GM19372 (cell line): ENCODE measurements around the gene SLC25A20.
A peak's percentile ranks its signal among the peaks of the same experiment; 100 is the strongest.
"Not testable (repeated sequence)": the region's sequence is repeated elsewhere in the genome, so short reads cannot be mapped to it uniquely, and the experiment has no call there.

Experiments
- ATAC-seq: cut with Tn5 transposase; IDR thresholded peaks from one replicate; pipeline ENCODE4 v1.9.1; 2021; ENCODE audit warnings: mild to moderate bottlenecking, low read depth, moderate library complexity; ENCODE audit not compliant: unreplicated experiment

Gene SLC25A20

DNA sequence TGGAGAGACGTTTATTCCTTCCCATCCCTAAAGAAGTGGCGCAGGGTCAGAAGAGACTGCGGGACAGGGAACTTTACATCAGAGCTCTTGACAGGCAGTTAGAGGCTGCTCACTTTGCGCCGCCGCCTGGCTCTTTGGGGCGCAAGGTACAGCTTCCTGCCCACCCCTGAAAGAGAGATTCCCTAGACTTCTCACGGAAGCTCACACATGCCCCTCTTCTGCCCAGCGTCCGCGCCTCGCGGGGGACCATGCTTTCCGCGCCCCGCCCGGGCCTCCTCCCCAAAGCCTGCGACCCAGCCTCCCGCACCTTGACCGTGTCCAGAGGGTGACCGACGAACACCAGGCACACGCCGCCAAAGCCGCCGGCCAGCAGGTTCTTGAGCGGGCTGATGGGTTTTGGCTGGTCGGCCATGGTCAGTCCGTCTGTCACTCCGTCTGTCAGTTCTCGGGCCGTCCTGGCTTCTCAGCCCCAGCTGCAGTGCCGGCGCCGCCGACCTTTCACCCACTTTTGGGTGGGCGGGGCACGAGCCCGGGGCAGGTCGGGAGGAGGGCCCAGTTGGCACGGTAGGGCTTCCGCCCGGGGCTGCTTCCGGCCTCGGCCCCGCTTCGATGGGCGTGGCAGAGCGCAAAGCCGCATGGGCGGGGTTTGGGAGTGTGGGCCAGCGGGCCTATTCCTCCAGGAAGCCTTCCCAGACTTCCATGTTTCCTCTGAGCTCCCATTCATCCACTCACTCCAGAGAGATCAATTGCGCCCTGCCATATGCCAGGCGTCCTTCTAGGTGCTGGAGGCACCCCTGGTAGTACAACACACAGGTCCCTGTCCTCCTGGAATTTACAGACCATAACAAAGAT lies at the start of gene SLC25A20:
Gene SLC25A20 (minus strand): TSS at position 500 of the 852 bp plus-strand sequence. CDS start 88 bp downstream, at position 412.
- peak; percentile 88 for ATAC-seq

DNA sequence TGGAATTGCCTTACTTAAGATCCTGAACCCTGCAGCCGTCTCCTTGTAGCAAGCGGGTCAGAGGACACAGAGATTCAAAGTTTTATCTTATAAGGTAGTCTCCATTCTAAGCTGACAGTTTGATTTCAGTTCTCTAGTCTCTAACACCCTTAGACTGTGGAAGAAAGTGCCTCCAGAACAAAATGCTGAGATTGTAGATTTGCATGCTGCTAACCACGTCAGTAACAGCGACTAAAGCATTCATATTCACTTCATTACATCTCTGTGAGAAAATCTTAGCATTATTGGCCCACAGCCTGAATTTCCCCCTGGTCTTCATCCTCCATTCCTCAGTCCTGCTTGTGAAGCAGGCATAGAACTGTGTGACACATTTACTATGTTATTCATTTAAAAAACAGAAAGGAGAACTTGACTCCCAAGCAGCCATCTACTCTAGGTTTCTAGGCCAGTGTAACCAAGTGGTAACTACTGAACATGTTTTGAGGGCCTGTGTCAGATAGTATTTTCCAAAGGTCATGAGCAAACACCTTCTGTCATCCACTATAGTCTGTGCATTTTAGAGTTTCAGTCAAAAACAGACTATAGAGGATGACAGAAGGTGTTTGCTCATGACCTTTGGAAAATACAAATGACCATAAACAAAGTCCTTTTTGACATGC lies 47.3 kb upstream of the SLC25A20 start:
- ATAC-seq = no peak

- no peak for ATAC-seq
Measured at GRCh38 chr3:48945432-48945831, 46.8 kb upstream of the SLC25A20 start.

DNA sequence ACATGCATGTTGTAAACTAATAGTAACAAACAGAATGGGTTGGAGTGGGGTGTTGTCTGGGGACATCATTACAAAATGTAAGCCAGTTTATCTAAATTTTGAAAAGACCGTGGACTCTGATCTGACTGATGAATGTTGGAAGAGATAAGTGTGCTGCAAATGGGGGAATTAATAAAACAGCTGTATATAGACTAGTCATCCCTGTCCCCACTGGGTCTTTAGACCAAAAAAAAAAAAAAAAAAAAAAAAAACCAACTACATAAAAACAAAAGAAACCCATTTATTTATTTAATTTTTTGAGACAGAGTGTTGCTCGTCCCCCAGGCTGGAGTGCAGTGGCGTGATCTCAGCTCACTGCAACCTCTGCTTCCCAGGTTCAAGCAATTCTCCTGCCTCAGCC lies 40.0 kb upstream of the SLC25A20 start:
- ATAC-seq = no peak

DNA sequence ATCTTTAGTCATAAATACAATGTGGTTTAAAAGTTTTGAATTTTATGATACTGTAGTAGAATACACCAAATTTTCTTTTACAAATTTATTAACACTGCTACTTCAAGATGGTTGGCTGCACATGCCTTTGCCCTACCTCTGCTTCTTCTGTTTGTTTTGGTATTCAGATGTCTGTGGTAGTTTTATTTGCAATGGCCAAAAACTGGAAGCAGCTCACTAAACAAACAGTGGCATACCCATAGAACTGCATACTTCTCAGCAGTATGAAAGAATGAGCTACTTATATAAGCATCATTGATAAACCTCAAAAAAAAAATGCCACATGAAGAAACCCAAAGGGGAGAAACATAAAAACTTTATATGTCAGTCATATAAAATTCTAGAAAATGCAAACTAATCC lies 39.5 kb upstream of the SLC25A20 start:
- ATAC-seq = no peak

DNA sequence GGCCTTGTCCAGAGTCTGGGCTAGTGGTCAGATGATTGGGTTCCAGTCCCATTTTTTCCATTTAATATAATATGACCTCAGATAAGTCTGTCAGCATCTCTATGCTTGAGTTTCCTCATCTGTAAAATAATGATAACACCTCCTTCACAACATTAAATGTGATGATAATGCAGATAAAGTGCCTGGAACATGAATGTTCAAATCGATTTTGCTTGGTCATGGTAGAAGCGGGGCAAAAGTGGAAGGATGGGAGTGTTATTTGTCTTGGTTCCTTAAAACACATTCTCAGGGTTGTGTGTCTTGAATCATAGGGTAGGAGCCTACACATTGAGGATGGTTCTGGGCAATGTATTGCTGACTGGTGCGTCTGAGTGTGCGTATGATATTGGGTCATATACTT lies 36.8 kb upstream of the SLC25A20 start:
- no peak for ATAC-seq

GRCh38 chr3:48934333-48934991 lies 35.8 kb upstream of the SLC25A20 start:
- ATAC-seq = no peak

DNA sequence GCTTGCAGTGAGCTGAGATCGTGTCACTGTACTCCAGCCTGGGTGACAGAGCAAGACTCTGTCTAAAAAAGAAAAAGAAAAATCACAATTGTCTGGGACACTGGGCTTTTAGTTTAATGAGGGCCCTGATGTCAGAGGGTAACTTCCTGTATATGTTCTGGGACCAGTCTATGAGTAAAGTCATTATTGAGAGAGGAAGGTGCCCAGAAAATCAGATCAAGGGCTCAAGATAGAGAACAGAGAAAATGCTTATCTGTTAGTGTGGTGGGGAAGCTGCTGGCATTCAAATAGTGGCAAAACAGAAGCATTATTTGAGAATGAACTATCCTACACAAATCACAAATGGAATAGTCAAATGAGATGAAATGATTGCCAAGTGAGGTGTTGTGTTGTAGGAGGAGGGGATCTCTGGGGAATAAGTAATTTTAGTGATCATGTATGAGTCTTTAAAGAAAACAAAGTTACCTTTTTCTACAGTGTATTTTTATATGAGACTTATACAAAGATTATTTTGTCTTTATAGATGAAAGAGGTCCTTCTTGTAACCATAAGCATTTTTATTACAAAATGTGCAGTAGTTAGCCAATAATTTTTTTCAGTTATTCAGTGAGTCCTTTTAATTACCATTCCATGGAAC lies 33.4 kb upstream of the SLC25A20 start:
- ATAC-seq = no peak

GRCh38 chr3:48930590-48930989 lies 31.9 kb upstream of the SLC25A20 start:
- ATAC-seq = no peak

DNA sequence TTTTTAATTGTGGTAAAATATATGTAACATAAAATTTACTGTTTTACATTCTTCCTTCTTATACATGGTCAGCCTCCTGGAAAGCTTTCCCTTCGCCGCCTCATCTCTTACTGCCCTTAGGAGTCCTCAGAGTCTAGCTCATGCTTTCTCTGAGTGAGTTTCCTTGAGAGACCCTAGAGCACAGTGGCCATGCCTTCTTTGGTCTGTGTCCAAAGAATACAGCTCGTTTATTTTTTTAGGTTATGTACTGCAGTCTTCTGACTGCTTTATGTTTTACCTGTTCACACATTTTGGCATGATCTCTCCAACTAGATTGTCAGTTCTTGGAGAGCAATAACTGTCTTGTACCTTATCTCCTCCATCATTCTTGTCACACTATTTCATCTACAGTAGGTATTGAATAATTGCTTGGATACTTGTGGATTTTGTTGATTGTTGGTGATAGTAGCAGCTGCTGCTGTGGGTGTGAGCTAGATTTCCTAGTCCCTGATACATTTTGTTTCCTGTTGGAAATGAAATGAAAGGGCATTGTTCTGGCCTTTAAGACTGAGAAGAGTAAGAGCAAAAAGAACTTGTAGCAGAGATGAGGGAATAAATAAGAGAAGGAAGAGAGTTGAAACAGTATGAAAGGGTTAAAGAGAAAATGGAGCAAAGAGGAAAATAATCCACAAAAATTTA lies 30.8 kb upstream of the SLC25A20 start:
- ATAC-seq = no peak

DNA sequence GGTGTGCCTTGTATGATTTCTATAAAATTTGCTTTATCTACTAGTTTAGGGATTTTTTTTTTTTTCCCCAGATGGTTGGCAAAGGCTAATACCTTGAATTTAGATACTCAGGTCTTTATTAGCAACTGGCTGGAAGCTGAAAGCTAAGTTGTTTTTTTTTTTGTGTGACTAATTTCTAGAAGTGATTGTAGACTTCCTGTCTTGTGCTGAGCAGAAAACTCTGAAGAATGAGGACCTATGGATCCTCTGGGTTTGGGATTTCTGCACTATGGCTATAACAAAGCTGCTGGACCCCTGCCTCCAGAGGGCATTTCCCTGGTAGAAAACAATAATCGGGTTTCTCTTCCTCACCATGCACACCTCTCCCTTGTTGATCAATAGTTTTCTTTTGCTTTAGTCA lies 30.0 kb upstream of the SLC25A20 start:
- ATAC-seq = no peak

DNA sequence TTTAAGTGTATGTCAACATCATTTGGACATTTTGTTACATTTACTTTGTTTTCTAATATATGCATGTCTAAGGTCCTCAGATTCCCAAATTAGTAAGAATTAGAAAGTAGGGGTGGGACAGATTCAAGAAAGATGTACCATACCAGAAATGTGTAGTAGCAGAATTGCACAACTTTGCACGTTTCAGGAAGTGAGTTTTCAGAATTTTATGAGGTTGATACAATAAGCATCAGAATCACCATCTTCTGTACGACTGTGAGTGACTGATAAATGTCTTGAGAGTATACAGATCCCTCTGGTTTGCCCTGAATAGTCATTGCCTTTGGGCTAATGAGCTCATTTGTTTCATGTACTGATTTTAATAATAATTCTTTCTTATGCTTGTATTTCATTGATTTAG lies 29.2 kb upstream of the SLC25A20 start:
- no peak for ATAC-seq

- no peak for ATAC-seq
Measured at GRCh38 chr3:48926425-48927392, 28.0 kb upstream of the SLC25A20 start.

DNA sequence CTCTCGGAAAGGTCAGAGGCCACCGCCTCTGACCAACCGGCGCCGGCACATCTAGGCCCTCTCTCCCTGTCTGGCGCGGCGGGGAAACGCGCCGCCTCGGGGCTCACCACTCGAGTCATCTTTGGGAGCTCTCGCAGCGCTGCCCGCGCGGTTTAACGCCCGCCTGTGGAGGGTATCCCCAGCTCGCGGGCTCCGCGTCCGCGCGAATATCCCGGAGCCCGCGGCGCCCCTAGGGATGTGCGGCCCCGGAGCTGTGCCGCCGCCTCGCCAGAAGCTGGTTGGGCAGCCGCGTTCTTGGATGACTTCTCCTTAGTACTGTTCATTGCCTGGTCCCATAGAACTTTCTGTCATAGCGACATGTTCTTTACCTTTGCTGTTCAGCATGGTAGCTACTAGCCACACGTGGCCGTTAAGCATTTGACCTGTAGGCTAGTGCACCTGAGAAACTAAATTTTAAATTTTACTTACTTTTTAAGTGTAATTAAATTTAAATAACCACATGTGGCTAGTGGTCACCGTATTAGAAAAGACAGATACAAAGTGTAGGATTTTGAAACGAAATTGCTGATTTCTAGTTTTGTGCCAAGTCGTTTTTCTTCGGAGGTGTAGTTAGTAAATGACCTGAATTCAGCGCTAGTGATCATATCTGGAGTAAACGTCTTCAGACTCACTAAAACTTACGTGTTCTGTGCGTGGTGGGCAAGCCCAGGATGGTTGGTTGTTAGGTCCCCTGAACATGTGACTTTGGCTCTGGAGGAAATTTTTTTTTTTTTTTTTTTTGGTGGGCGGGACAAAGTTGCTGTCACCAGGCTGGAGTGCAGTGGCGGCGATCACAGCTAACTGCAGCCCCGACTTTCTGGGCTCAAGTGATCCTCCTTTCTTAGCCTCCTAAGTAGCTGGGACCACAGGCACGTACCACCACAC lies 20.8 kb upstream of the SLC25A20 start:
- peak; percentile 18 for ATAC-seq

DNA sequence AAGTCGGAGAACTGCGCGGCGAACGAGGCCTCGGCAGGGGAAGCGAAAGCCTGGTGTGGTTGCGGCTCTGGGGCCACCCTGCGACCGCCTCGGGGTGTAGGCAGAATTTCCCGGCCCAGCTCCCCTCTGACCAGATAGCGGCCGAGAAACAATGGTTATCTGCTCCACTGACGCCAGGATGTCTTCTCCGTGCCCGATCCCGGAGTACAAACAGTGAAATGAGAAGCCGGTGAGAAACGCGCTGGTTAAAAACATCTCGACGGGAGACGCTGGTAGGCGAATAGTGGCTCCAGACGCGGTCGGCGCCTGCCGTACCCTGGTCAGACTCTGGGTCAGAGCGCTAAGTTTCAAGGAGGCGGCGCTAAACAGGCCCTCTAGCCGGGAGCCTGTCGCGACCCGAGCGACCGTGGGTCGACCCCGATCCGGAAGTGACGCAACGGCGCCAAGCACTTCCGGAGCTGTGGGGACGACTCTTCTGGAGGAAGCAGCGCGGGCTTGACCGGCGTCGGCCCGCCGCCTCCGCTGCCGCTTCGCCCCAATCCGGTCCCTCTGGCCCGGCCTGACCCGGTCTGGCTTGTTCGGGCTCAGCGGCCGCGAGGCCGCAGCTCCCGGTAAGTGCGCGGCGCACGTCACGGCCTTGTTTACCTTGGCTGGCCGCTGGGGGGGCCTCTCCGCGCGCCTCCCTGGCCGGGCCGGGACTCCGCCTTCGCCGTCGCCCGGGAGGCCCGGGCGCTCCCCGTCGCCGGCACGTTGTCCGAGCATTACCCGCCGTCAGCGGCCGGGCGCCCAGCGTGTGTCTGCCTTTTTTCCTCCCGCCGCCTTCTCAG lies 19.9 kb upstream of the SLC25A20 start, which contains the start of gene ARIH2:
Gene ARIH2 (plus strand): TSS at position 455 of the 827 bp plus-strand sequence. CDS start 8,717 bp downstream, outside the sequence.
- ATAC-seq = peak; percentile 75

DNA sequence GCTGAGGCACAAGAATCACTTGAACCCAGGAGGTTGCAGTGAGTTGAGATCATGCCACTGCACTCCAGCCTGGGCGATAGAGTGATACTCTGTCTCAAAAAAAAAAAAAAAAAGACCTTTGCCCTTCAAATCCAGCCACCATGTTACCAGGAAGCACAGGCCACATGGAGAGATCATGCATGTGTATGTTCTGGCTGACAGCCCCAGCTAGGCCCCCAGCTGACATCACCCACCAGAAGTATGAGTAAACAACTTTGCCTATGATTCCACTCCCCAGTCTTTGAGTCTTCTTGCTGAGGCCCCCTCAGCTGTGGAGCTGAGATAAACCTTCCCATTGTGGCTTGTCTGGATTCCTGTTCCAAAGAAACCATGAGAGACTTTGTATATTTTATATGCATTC lies 16.6 kb upstream of the SLC25A20 start:
- ATAC-seq = no peak

- not testable (repeated sequence) for ATAC-seq
Measured at GRCh38 chr3:48907026-48907425, 8.3 kb upstream of the SLC25A20 start.
